ENCODE results near the gene DDX24.
"Not testable (repeated sequence)": the region's sequence is repeated elsewhere in the genome, so short reads cannot be mapped to it uniquely, and the experiment has no call there.

DDX24 gene

GRCh38 chr14:94077111-94077821 lies 3.7 kb downstream of the DDX24 start:
- DNase-seq = no peak

- no peak for DNase-seq
These were observed 6.0 kb downstream of the DDX24 start for GRCh38 chr14:94075008-94075407.

GRCh38 chr14:94074534-94074933 lies 6.5 kb downstream of the DDX24 start:
- DNase-seq = no peak

- DNase-seq = not testable (repeated sequence)
These were observed 8.9 kb downstream of the DDX24 start for GRCh38 chr14:94072076-94072475.

GRCh38 chr14:94066089-94066676 lies 14.8 kb downstream of the DDX24 start:
- DNase-seq = no peak

GRCh38 chr14:94062344-94062940 lies 18.6 kb downstream of the DDX24 start:
- no peak for DNase-seq

GRCh38 chr14:94059998-94060397 lies 21.0 kb downstream of the DDX24 start:
- DNase-seq = no peak

GRCh38 chr14:94058674-94059138 lies 22.3 kb downstream of the DDX24 start:
- no peak for DNase-seq

- DNase-seq = no peak
These were observed 22.8 kb downstream of the DDX24 start for GRCh38 chr14:94058128-94058673.

- DNase-seq = no peak
These were observed 24.3 kb downstream of the DDX24 start for GRCh38 chr14:94056579-94057308.

GRCh38 chr14:94054936-94055335 lies 26.1 kb downstream of the DDX24 start:
- DNase-seq = no peak

GRCh38 chr14:94054401-94054800 lies 26.6 kb downstream of the DDX24 start:
- DNase-seq = no peak

- no peak for DNase-seq
These were observed 28.3 kb downstream of the DDX24 start for GRCh38 chr14:94052662-94053061.

- DNase-seq = no peak
These were observed 28.8 kb downstream of the DDX24 start for GRCh38 chr14:94052199-94052598.

- DNase-seq = no peak
These were observed 29.2 kb downstream of the DDX24 start for GRCh38 chr14:94051779-94052178.

- DNase-seq = no peak
These were observed 29.9 kb downstream of the DDX24 start for GRCh38 chr14:94051115-94051514.

GRCh38 chr14:94050231-94050880 lies 30.6 kb downstream of the DDX24 start:
- DNase-seq = no peak

- no peak for DNase-seq
These were observed 31.4 kb downstream of the DDX24 start for GRCh38 chr14:94049625-94050023.

GRCh38 chr14:94048691-94049624 lies 32.0 kb downstream of the DDX24 start:
- DNase-seq = no peak

GRCh38 chr14:94047581-94047980 lies 33.4 kb downstream of the DDX24 start:
- no peak for DNase-seq

GRCh38 chr14:94046696-94047250 lies 34.2 kb downstream of the DDX24 start:
- no peak for DNase-seq

All from right forelimb (tissue), 1 donor.